A549 (cell line): ENCODE results near the gene MANEAL. TPM values are rescaled to one million over a fixed set of nuclear protein-coding genes. Genes with fewer than 3 reads are reported as not detected.

Source experiments
- ATAC-seq, 2 experiments: fragments of 200-7000 bp in 1 of 2; fragments of >200 bp in 1 of 2; cut with Nextera tagmentation in 1 of 2; cut with Tn5 transposase in 1 of 2; 3 replicates each; pipeline versions ENCODE4 v1.8.0 to v1.9.1; 2018 to 2020; ENCODE audit warnings: mild to moderate bottlenecking in 1 of 2, moderate library complexity in 1 of 2
- CTCF ChIA-PET: fragments of 300-600 bp; sonication (Branson Sonifier 250); formaldehyde crosslinking; extraction: SDS; loops from one replicate; lab custom pipeline; 2021; ENCODE audit warnings: antibody characterized with exemption, inconsistent platforms; lab: Yijun Ruan, JAX
- POLR2A ChIA-PET: fragments of 350-600 bp; formaldehyde crosslinking; extraction: SDS; loops from one replicate; lab custom pipeline; 2021; ENCODE audit warnings: antibody characterized with exemption, inconsistent platforms; lab: Yijun Ruan, JAX
- DNase-seq, 2 experiments: peaks; one replicate each; pipeline versions ENCODE4 v3.0.0 to v3.0.0-alpha.2; 2011 to 2016; ENCODE audit warnings: low read depth in 1 of 2, low spot score in 1 of 2
- FAIRE-seq: peaks from 2 replicates; lab custom pipeline; 2011; peaks lifted over from hg19 to GRCh38; lab: Jason Lieb, UNC
- H3K27ac ChIP-seq, 2 experiments: fragments of >200 bp; sonication (Bioruptor Twin); formaldehyde crosslinking; 3 replicates each; pipeline ENCODE4 v1.5.1; 2016 to 2017
- H3K4me1 ChIP-seq: fragments of >200 bp; sonication (Bioruptor Twin); formaldehyde crosslinking; 3 replicates; pipeline ENCODE4 v1.6.1; 2016
- H3K4me2 ChIP-seq: fragments of >200 bp; sonication (Bioruptor Twin); formaldehyde crosslinking; 3 replicates; pipeline ENCODE4 v1.6.1; 2016
- H3K4me3 ChIP-seq: fragments of >200 bp; sonication (Bioruptor Twin); formaldehyde crosslinking; 3 replicates; pipeline ENCODE4 v1.5.1; 2016
- H3K9me3 ChIP-seq: fragments of >200 bp; sonication (Bioruptor Twin); formaldehyde crosslinking; 3 replicates; pipeline ENCODE4 v1.6.1; 2016
- BHLHE40 ChIP-seq: IDR thresholded peaks from 2 replicates; pipeline ENCODE4 v1.6.1; 2012; ENCODE audit warnings: low read depth, low read length, inconsistent platforms
- CBX8 ChIP-seq: fragments of 200-600 bp; sonication (generic); IDR thresholded peaks from 2 replicates; pipeline ENCODE4 v1.6.1; 2016
- CHD2 ChIP-seq: fragments of 150-350 bp; IDR thresholded peaks from 2 replicates; pipeline ENCODE4 v1.6.1; 2014; ENCODE audit warnings: low read length; ENCODE audit not compliant: partially characterized antibody
- EHMT2 ChIP-seq: fragments of 200-600 bp; sonication (generic); IDR thresholded peaks from 2 replicates; pipeline ENCODE4 v1.6.1; 2016; ENCODE audit warnings: antibody characterized with exemption, low read depth, mild to moderate bottlenecking, moderate library complexity
- FOXS1 ChIP-seq: fragments of 250-450 bp; sonication (Bioruptor Pico); IDR thresholded peaks from 2 replicates; pipeline ENCODE4 v1.5.0; 2020; ENCODE audit warnings: mild to moderate bottlenecking, moderate library complexity
- GATA3 ChIP-seq: IDR thresholded peaks from 2 replicates; pipeline ENCODE4 v1.6.1; 2012; ENCODE audit warnings: borderline replicate concordance
- HEYL ChIP-seq: fragments of 250-450 bp; sonication (Bioruptor Pico); IDR thresholded peaks from 2 replicates; pipeline ENCODE4 v1.8.0; 2021; ENCODE audit warnings: mild to moderate bottlenecking, moderate library complexity
- HOXB13 ChIP-seq: fragments of 250-450 bp; sonication (Bioruptor Pico); IDR thresholded peaks from 2 replicates; pipeline ENCODE4 v1.5.0; 2020; ENCODE audit warnings: low read depth, mild to moderate bottlenecking, moderate library complexity
- HOXB5 ChIP-seq: fragments of 250-450 bp; sonication (Bioruptor Pico); IDR thresholded peaks from 2 replicates; pipeline ENCODE4 v1.5.0; 2020; ENCODE audit warnings: mild to moderate bottlenecking, moderate library complexity
- JUNB ChIP-seq: fragments of >200 bp; sonication (Bioruptor Twin); formaldehyde crosslinking; IDR thresholded peaks from 2 replicates; pipeline ENCODE4 v1.6.1; 2016
- KDM1A ChIP-seq: fragments of 200-600 bp; sonication (generic); IDR thresholded peaks from 2 replicates; pipeline ENCODE4 v1.6.1; 2016; ENCODE audit warnings: low read depth, mild to moderate bottlenecking
- POLR2AphosphoS2 ChIP-seq: conservative IDR thresholded peaks from 2 replicates; pipeline ENCODE4 v1.6.1; 2012; ENCODE audit warnings: low read length, improper control_type of control experiment, inconsistent platforms
- RCOR1 ChIP-seq: fragments of 150-350 bp; IDR thresholded peaks from 2 replicates; pipeline ENCODE4 v1.6.1; 2014; ENCODE audit warnings: antibody characterized with exemption, low read length, low read depth
- RFX5 ChIP-seq: fragments of 450-650 bp; IDR thresholded peaks from 2 replicates; pipeline ENCODE4 v1.7.1; 2014; ENCODE audit warnings: antibody characterized with exemption, mild to moderate bottlenecking, moderate library complexity
- ZFP36 ChIP-seq: fragments of 450-650 bp; IDR thresholded peaks from 2 replicates; pipeline ENCODE4 v1.6.1; 2014; ENCODE audit warnings: borderline replicate concordance; ENCODE audit not compliant: partially characterized antibody
- ZNF302 ChIP-seq: fragments of 250-450 bp; sonication (Bioruptor Pico); IDR thresholded peaks from 2 replicates; pipeline ENCODE4 v1.9.0; 2021; ENCODE audit warnings: inconsistent platforms, mild to moderate bottlenecking, moderate library complexity
- WGBS: methylation state at CpG from one replicate; pipeline ENCODE4 v1.1.6; 2017; ENCODE audit errors: missing lambda C conversion rate; 5-methylcytosine and 5-hydroxymethylcytosine counted together
- polyA plus RNA-seq, 4 experiments: library from polyadenylated mRNA; depleted of rRNA in 3 of 4; stranded (reverse); fragments of >200 nt; fragmentation: RNase III in 1 of 4; extraction: RNeasy Plus Mini Kit Qiagen cat#74134 plus additional on column Dnase treatment in 1 of 4; gene quantifications; 2 replicates in 3 of 4; 3 replicates in 1 of 4; pipeline ENCODE4 v1.2.3, GENCODE V29; 2011 to 2017
- TF ChIP-seq, protein P1 (sequence below): fragments of 250-450 bp; sonication (Bioruptor Pico); IDR thresholded peaks from 2 replicates; pipeline ENCODE4 v1.5.0; 2020; ENCODE audit warnings: low read depth, mild to moderate bottlenecking, moderate library complexity
- TF ChIP-seq, protein P2 (sequence below): fragments of 200-600 bp; sonication (generic); IDR thresholded peaks from 2 replicates; pipeline ENCODE4 v1.6.1; 2016; ENCODE audit warnings: antibody characterized with exemption, mild to moderate bottlenecking, moderate library complexity
- TF ChIP-seq, protein P3 (sequence below): IDR thresholded peaks from 2 replicates; pipeline ENCODE4 v1.6.1; 2012
- TF ChIP-seq, protein P4 (sequence below): fragments of >200 bp; sonication (Bioruptor Twin); formaldehyde crosslinking; IDR thresholded peaks from 3 replicates; pipeline ENCODE4 v1.5.1; 2016
- TF ChIP-seq, protein P5 (sequence below): fragments of >200 bp; sonication (Bioruptor Twin); formaldehyde crosslinking; IDR thresholded peaks from 3 replicates; pipeline ENCODE4 v1.6.1; 2016
- TF ChIP-seq, protein P6 (sequence below): fragments of >200 bp; sonication (Bioruptor Twin); formaldehyde crosslinking; IDR thresholded peaks from 2 replicates; pipeline ENCODE4 v1.6.1; 2016

The MANEAL gene
- polyA plus RNA-seq, 2 of the 4 experiments (the other 2 are of a cell fraction): 8.9 to 15.5 TPM

DNA sequence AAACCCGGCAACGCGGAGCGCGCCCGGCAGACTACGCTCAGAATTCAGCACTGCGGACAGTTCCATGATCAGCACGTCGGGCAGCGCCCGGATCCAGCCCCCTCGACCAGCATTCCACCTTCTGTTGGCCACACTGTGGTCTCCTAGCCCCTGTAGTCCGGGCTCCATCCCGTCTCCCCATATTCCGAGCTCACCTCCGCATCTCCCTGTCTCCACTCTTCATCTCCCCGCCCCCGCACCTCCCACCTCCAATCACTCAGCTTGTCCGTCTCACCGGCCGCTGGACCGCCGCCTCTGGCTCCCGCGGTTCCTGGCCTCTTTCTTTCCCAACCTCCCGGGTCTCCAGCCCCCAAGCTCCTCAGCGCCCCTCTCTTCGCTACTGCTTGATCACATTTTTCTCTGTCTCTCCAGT is 29.2 kb upstream of the MANEAL start:
- CTCF ChIA-PET: interaction anchor here (1.2 kb wide), 1 partner anchor 24 kb away, joined by 3 read pairs; no protein-coding TSS in a partner anchor
- POLR2A ChIA-PET: no interaction called here
- H3K4me3 ChIP-seq: no peak overlapping the region
- DNase-seq: no peak
- ATAC-seq: peak; percentile 68 to 76; a peak in 5 of 6 replicates
- 35% methylated on average over 19 of the region's 29 CpGs for WGBS
- no peak overlapping the region for H3K4me2 ChIP-seq
- no peak overlapping the region for H3K27ac ChIP-seq
- FAIRE-seq: no peak
- H3K9me3 ChIP-seq: no peaks in the 10 kb centered on the region
- H3K4me1 ChIP-seq: no peaks in the 10 kb centered on the region
- peak; percentile 96 for TF ChIP-seq EHMT2
- TF ChIP-seq, protein P1, sequence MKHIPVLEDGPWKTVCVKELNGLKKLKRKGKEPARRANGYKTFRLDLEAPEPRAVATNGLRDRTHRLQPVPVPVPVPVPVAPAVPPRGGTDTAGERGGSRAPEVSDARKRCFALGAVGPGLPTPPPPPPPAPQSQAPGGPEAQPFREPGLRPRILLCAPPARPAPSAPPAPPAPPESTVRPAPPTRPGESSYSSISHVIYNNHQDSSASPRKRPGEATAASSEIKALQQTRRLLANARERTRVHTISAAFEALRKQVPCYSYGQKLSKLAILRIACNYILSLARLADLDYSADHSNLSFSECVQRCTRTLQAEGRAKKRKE (CRISPR knock-in tag): 0 out of 2 replicates have a peak, but pooled peaks have one; percentile 40
- TF ChIP-seq RFX5: no peak
- TF ChIP-seq ZFP36: no peak
- TF ChIP-seq, protein P2, sequence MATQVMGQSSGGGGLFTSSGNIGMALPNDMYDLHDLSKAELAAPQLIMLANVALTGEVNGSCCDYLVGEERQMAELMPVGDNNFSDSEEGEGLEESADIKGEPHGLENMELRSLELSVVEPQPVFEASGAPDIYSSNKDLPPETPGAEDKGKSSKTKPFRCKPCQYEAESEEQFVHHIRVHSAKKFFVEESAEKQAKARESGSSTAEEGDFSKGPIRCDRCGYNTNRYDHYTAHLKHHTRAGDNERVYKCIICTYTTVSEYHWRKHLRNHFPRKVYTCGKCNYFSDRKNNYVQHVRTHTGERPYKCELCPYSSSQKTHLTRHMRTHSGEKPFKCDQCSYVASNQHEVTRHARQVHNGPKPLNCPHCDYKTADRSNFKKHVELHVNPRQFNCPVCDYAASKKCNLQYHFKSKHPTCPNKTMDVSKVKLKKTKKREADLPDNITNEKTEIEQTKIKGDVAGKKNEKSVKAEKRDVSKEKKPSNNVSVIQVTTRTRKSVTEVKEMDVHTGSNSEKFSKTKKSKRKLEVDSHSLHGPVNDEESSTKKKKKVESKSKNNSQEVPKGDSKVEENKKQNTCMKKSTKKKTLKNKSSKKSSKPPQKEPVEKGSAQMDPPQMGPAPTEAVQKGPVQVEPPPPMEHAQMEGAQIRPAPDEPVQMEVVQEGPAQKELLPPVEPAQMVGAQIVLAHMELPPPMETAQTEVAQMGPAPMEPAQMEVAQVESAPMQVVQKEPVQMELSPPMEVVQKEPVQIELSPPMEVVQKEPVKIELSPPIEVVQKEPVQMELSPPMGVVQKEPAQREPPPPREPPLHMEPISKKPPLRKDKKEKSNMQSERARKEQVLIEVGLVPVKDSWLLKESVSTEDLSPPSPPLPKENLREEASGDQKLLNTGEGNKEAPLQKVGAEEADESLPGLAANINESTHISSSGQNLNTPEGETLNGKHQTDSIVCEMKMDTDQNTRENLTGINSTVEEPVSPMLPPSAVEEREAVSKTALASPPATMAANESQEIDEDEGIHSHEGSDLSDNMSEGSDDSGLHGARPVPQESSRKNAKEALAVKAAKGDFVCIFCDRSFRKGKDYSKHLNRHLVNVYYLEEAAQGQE: peak; percentile 98
- 0 out of 2 replicates have a peak, but pooled peaks have one; percentile 52 for TF ChIP-seq FOXS1 (CRISPR knock-in tag)

DNA sequence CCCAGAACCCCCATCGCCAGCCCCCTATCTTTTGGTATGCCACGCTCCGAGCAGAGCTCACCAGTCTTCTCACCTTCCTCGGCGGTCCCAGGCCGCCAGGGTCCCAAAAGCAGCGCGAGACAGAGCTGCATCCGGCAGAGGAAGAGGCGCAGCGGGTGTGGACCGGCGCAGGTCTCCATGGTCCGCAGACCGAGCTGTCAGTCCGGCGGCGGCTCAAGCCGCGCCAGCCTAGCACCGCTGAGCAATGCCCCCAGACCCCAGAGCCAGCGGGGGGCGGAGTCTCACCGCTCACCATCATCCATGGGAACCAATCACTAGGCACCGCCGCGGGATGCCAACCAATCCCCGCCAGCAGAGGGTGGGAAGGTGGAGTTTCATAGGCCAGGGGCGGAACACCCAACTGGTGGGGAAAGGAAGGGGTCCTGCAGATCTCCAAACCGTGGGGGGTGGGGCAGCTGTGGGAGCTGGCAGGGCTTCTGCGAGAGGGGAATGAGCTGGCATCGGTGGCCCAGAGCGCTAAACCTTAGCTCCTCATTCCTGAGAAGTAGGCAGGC is 28.7 kb upstream of the MANEAL start, which contains the start of gene EPHA10:
EPHA10 (minus strand) TSS at position 233 of the 554 bp plus-strand sequence; CDS start at position 179, 54 bp downstream.
- ChIA-PET CTCF (interaction anchor here (1.0 to 1.7 kb wide), 3 partner anchors 10 to 24 kb away, joined by 3 read pairs; no protein-coding TSS in a partner anchor), POLR2A (interaction anchor here (1.8 kb wide), 1 partner anchor 43 kb away, joined by 9 read pairs; the partner anchor contains the start of genes C1orf122 and YRDC)
- Histone ChIP-seq H3K9me3 (no peaks in the 10 kb centered on the region), H3K4me3 (peak within 1 kb of the TSS; percentile 38), H3K4me2 (peak within 1 kb of the TSS; percentile 94), H3K4me1 (no peaks in the 10 kb centered on the region), H3K27ac (no peak within 1 kb of the TSS)
- peak in 1 of 2 experiments; percentile 48; a peak in 3 of 6 replicates for ATAC-seq
- 29% methylated on average over 12 of the region's 33 CpGs for WGBS
- no peak for FAIRE-seq
- TF ChIP-seq FOXS1 (CRISPR knock-in tag) (no peak), CHD2 (no peak), HOXB5 (no peak), KDM1A (no peak), JUNB (no peak), HEYL (no peak), RFX5 (no peak), POLR2AphosphoS2 (no peak), ZNF302 (CRISPR knock-in tag) (no peak), CBX8 (no peak), ZFP36 (no peak), BHLHE40 (no peak), RCOR1 (no peak), GATA3 (no peak), HOXB13 (CRISPR knock-in tag) (no peak)
- TF ChIP-seq, protein P3, sequence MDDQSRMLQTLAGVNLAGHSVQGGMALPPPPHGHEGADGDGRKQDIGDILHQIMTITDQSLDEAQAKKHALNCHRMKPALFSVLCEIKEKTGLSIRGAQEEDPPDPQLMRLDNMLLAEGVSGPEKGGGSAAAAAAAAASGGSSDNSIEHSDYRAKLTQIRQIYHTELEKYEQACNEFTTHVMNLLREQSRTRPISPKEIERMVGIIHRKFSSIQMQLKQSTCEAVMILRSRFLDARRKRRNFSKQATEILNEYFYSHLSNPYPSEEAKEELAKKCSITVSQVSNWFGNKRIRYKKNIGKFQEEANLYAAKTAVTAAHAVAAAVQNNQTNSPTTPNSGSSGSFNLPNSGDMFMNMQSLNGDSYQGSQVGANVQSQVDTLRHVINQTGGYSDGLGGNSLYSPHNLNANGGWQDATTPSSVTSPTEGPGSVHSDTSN: no peak
- TF ChIP-seq, protein P4, sequence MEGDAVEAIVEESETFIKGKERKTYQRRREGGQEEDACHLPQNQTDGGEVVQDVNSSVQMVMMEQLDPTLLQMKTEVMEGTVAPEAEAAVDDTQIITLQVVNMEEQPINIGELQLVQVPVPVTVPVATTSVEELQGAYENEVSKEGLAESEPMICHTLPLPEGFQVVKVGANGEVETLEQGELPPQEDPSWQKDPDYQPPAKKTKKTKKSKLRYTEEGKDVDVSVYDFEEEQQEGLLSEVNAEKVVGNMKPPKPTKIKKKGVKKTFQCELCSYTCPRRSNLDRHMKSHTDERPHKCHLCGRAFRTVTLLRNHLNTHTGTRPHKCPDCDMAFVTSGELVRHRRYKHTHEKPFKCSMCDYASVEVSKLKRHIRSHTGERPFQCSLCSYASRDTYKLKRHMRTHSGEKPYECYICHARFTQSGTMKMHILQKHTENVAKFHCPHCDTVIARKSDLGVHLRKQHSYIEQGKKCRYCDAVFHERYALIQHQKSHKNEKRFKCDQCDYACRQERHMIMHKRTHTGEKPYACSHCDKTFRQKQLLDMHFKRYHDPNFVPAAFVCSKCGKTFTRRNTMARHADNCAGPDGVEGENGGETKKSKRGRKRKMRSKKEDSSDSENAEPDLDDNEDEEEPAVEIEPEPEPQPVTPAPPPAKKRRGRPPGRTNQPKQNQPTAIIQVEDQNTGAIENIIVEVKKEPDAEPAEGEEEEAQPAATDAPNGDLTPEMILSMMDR: no peak
- TF ChIP-seq, protein P5, sequence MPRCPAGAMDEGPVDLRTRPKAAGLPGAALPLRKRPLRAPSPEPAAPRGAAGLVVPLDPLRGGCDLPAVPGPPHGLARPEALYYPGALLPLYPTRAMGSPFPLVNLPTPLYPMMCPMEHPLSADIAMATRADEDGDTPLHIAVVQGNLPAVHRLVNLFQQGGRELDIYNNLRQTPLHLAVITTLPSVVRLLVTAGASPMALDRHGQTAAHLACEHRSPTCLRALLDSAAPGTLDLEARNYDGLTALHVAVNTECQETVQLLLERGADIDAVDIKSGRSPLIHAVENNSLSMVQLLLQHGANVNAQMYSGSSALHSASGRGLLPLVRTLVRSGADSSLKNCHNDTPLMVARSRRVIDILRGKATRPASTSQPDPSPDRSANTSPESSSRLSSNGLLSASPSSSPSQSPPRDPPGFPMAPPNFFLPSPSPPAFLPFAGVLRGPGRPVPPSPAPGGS: no peak
- TF ChIP-seq, protein P6, sequence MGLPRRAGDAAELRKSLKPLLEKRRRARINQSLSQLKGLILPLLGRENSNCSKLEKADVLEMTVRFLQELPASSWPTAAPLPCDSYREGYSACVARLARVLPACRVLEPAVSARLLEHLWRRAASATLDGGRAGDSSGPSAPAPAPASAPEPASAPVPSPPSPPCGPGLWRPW: no peak
- DNase-seq: no peak
